Activated B cell treated with CpG ODN at 0.5 μM for 24 hours (primary cell): ENCODE measurements around the gene CMTR2. TPM values are rescaled to one million over a fixed set of nuclear protein-coding genes. Genes with fewer than 3 reads are reported as not detected.
"Not testable (repeated sequence)": the region's sequence is repeated elsewhere in the genome, so short reads cannot be mapped to it uniquely, and the experiment has no call there.

Source experiments
- ATAC-seq: fragments of 200-7000 bp; cut with Tn5 transposase; one replicate; pipeline ENCODE4 v1.10.0; 2021; ENCODE audit warnings: low read depth, mild to moderate bottlenecking, moderate library complexity
- CTCF ChIA-PET: fragments of 350-600 bp; sonication (Branson Sonifier 250); formaldehyde crosslinking; loops from one replicate; lab custom pipeline; 2021; ENCODE audit warnings: antibody characterized with exemption; lab: Charles Lee
- POLR2A ChIA-PET: fragments of 350-600 bp; sonication (Branson Sonifier 250); formaldehyde crosslinking; loops from one replicate; lab custom pipeline; 2021; ENCODE audit warnings: antibody characterized with exemption; lab: Charles Lee
- DNase-seq: peaks from one replicate; pipeline ENCODE4 v3.0.0; 2022
- H3K27ac Mint-ChIP-seq: one replicate; pipeline ENCODE4 v1.8.0; 2020; ENCODE audit warnings: mixed read lengths
- H3K27me3 Mint-ChIP-seq: one replicate; pipeline ENCODE4 v1.8.0; 2021; ENCODE audit warnings: mixed read lengths
- H3K36me3 Mint-ChIP-seq: one replicate; pipeline ENCODE4 v1.8.0; 2021; ENCODE audit warnings: low read depth, mixed read lengths
- H3K4me1 Mint-ChIP-seq: one replicate; pipeline ENCODE4 v1.8.0; 2021; ENCODE audit warnings: mixed read lengths
- H3K4me3 Mint-ChIP-seq: one replicate; pipeline ENCODE4 v1.8.0; 2020; ENCODE audit warnings: mild to moderate bottlenecking, mixed read lengths
- H3K9me3 Mint-ChIP-seq: one replicate; pipeline ENCODE4 v1.8.0; 2020; ENCODE audit warnings: mixed read lengths
- CTCF ChIP-seq: fragments of 200-600 bp; IDR thresholded peaks from one replicate; pipeline ENCODE4 v1.8.0; 2022; ENCODE audit warnings: antibody characterized with exemption, mild to moderate bottlenecking
- intact Hi-C: fragments of 100-400 bp; cut with micrococcal nuclease; formaldehyde crosslinking; loops from one replicate; pipeline ENCODE4 v1.15.1; 2024
- total RNA-seq: library from RNA; stranded (reverse); gene quantifications from 2 replicates; pipeline ENCODE4 v1.2.3, GENCODE V29; 2022

The CMTR2 gene
- total RNA-seq, 1 donor from 2014 or later: 35.3 TPM

DNA sequence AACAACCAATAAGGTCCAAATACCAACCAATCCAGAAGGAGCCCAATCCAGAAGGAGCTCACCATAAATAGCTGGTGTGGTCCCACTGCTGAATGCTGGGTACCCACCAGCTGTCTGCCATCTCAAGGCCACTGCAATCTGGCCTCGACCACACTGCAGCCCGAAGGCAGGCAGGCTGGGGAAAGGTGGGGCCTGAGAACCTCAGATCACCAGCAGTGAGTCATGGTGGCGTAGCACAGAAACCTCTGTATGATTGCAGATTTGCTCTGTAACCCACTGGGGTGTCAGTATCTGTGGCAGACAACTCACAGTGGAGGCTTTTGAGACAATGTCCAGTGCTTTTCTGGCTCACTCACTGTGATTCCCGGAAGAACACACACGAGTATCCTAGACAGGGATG lies 14.7 kb upstream of the CMTR2 start:
- Mint-ChIP-seq H3K27me3 (peaks cover 31% of the 10 kb centered on the region), H3K36me3 (no peaks in the 10 kb centered on the region), H3K4me1 (no peaks in the 10 kb centered on the region), H3K9me3 (peaks cover 3% of the 10 kb centered on the region), H3K4me3 (no peak overlapping the region), H3K27ac (no peak overlapping the region)
- ChIA-PET POLR2A (no interaction called here), CTCF (no interaction called here)
- no peak for ATAC-seq
- DNase-seq: no peak
- no peak for TF ChIP-seq CTCF
- intact Hi-C loops: no loop called here

DNA sequence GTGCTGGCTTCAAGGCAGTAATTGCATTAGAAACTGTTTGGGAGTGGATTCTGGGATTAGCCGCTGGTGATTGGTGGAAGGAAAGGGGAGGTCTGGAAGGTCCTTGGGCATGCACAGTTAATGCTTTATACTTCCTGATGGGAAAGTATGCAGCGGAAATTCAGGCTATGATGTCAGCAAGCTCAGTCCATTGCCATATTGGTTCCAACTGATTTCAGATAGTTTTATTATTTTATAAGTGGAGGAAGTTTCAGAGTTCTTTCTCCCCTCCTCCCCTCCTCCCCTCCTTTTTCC lies 8.1 kb upstream of the CMTR2 start:
- ATAC-seq: no peak
- H3K27me3 Mint-ChIP-seq: peaks cover 40% of the 10 kb centered on the region
- POLR2A ChIA-PET: interaction anchor here (0.6 kb wide), 1 partner anchor 8 kb away, joined by 7 read pairs; no protein-coding TSS in a partner anchor

DNA sequence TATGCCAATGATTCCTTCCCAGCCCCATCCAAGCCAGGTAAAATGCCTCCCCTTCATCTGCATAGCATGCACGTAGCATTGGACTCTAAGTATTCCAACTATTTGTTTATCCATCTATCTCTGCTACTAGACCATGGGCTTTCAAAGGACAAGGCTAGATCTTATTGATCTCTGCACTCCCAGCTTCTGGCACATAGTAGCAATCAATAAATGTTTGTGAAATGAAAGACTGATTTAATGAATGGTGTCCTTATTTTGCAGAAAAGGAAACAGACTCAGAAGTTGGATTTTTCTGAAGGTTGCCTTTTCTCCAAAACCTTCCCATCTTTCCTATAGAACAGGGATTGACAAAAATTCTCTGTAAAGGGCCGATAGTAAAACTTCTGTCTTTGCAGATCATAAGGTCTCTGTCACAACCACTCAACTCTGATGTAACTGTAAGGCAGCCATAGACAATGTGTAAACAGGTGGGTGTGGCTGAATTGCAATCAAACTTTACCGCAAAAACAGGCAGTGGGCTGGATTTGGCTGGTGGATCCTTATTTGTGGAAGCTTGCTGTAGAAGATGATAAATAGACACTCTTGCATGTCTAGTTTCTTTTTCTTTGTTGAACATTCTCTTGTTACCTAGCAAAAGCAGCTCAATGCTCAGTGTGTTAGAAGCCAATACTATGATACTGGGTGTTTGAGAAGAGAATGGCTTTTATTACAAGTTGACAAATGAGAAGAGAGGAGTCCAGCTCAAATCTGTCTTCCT lies 7.6 kb upstream of the CMTR2 start:
- H3K27me3 Mint-ChIP-seq: peaks cover 43% of the 10 kb centered on the region

More for the DNA sequence above, 8.1 kb upstream of the CMTR2 start:
- no peak overlapping the region for H3K27ac Mint-ChIP-seq
- H3K9me3 Mint-ChIP-seq: no peaks in the 10 kb centered on the region
- H3K4me1 Mint-ChIP-seq: no peaks in the 10 kb centered on the region
- intact Hi-C loops: no loop called here
- H3K36me3 Mint-ChIP-seq: no peaks in the 10 kb centered on the region
- no peak overlapping the region for H3K4me3 Mint-ChIP-seq
- no peak for DNase-seq
- no peak for TF ChIP-seq CTCF
- CTCF ChIA-PET: no interaction called here

GRCh38 chr16:71295950-71296349 lies 6.7 kb upstream of the CMTR2 start:
- Mint-ChIP-seq H3K27me3 (peaks cover 43% of the 10 kb centered on the region), H3K4me1 (no peaks in the 10 kb centered on the region), H3K4me3 (no peak overlapping the region), H3K9me3 (peaks cover 5% of the 10 kb centered on the region), H3K27ac (no peak overlapping the region), H3K36me3 (no peaks in the 10 kb centered on the region)
- no peak for TF ChIP-seq CTCF
- intact Hi-C loops: no loop called here
- ATAC-seq (no peak), DNase-seq (no peak)
- ChIA-PET CTCF (no interaction called here), POLR2A (no interaction called here)

More for the DNA sequence above, 7.6 kb upstream of the CMTR2 start:
- no peaks in the 10 kb centered on the region for H3K4me1 Mint-ChIP-seq
- H3K36me3 Mint-ChIP-seq: no peaks in the 10 kb centered on the region
- no peak for DNase-seq
- ChIA-PET POLR2A (no interaction called here), CTCF (no interaction called here)
- intact Hi-C loops: no loop called here
- TF ChIP-seq CTCF: no peak
- H3K27ac Mint-ChIP-seq: no peak overlapping the region
- H3K9me3 Mint-ChIP-seq: peaks cover 3% of the 10 kb centered on the region
- ATAC-seq: no peak
- H3K4me3 Mint-ChIP-seq: no peak overlapping the region

- DNase-seq (no peak), ATAC-seq (no peak)
- Mint-ChIP-seq H3K27ac (no peak overlapping the region), H3K36me3 (peaks cover 2% of the 10 kb centered on the region), H3K4me1 (peaks cover 7% of the 10 kb centered on the region), H3K27me3 (peaks cover 32% of the 10 kb centered on the region), H3K9me3 (peaks cover 5% of the 10 kb centered on the region), H3K4me3 (no peak overlapping the region)
- ChIA-PET CTCF (no interaction called here), POLR2A (no interaction called here)
- intact Hi-C loops: no loop called here
- TF ChIP-seq CTCF: no peak
Measured at GRCh38 chr16:71293919-71294318, 4.7 kb upstream of the CMTR2 start.

DNA sequence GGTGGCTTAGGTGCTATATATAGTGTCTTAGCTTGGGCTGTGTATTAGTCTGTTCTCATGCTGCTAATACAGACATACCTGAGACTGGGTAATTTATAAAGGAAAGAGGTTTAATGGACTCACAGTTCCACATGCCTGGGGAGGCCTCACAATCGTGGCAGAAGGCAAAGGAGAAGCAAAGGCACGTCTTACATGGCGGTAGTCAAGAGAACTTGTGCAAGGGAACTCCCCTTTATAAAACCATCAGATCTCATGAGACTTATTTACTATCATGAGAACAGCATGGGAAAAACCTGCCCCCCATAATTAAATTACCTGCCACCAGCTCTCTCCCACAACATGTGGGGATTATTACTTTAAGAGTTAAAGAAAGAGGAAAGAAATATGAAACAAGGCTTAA lies 2.9 kb upstream of the CMTR2 start:
- H3K9me3 Mint-ChIP-seq, POLR2A ChIA-PET, intact Hi-C loops, H3K27ac Mint-ChIP-seq, ATAC-seq, CTCF ChIA-PET, DNase-seq, H3K4me3 Mint-ChIP-seq: not testable (repeated sequence)
- Mint-ChIP-seq H3K36me3 (peaks cover 16% of the 10 kb centered on the region), H3K4me1 (peaks cover 22% of the 10 kb centered on the region), H3K27me3 (peaks cover 19% of the 10 kb centered on the region)
